Renal pelvis (tissue), 12 donors: Measurements from ENCODE around the gene CYP1A2. TPM values are rescaled to one million over a fixed set of nuclear protein-coding genes. Genes with fewer than 3 reads are reported as not detected.
"Not testable (repeated sequence)": the region's sequence is repeated elsewhere in the genome, so short reads cannot be mapped to it uniquely, and the experiment has no call there.

ENCODE experiments used
- DNase-seq: peaks from one replicate; pipeline ENCODE4 v3.0.0-alpha.2; 2013
- long read RNA-seq, 16 experiments: transcript quantifications; one replicate each; lab custom pipeline, GENCODE V29; 2026
- polyA plus RNA-seq, 3 donors: library from polyadenylated mRNA; unstranded; fragments of 120-200 nt; gene quantifications; one replicate each; pipeline ENCODE4 v1.2.1, GENCODE V29; 2013; ENCODE audit not compliant: insufficient read length in 3 of 3

CYP1A2 gene, protein sequence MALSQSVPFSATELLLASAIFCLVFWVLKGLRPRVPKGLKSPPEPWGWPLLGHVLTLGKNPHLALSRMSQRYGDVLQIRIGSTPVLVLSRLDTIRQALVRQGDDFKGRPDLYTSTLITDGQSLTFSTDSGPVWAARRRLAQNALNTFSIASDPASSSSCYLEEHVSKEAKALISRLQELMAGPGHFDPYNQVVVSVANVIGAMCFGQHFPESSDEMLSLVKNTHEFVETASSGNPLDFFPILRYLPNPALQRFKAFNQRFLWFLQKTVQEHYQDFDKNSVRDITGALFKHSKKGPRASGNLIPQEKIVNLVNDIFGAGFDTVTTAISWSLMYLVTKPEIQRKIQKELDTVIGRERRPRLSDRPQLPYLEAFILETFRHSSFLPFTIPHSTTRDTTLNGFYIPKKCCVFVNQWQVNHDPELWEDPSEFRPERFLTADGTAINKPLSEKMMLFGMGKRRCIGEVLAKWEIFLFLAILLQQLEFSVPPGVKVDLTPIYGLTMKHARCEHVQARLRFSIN
- under 1 TPM; 0.09 to 0.21 (median 0.16) TPM for polyA plus RNA-seq
- long read RNA-seq, donor 1: 0 reads
- long read RNA-seq, donor 2: 0 reads
- long read RNA-seq, donor 3: 0 reads
- long read RNA-seq, donor 4: 0 reads
- long read RNA-seq, donor 5: 0 reads
- long read RNA-seq, donor 6: 0 reads
- long read RNA-seq, donor 7: 0 reads
- long read RNA-seq, donor 8: 0 reads
- long read RNA-seq, donor 9: 0 reads
- long read RNA-seq, donor 10: 0 reads
- long read RNA-seq, donor 11: 0 reads
- long read RNA-seq, donor 12: 0 reads
- long read RNA-seq, donor 13: 0 reads
- long read RNA-seq, donor 14: 0 reads
- long read RNA-seq, donor 15: 0 reads
- long read RNA-seq, donor 16: 0 reads

DNA sequence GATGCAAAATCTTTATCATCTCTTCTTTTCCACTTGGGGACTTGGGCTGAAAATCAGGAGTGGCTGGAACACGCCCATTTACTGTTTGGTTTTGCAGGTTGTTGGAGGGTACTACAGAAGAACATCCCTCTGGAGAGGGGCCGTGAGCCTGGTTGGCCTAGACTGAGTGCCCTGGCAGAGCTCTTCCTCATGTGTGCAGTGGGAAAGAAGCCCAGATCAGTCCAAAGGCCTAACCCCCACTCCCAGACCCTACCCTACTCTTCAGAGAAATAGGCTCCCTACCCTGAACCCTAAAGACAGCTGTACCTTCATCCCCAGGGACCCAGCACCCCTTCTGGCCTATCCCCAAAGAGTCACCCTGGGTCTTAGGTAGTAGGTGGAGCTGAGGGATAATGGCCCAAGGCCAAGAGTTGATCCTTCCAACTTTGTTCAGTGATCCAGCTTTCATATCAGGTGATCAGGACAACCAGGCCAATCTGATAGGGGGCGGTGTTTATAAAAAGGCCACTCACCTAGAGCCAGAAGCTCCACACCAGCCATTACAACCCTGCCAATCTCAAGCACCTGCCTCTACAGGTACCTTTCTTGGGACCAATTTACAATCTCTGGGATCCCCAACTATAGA lies at the start of gene CYP1A2:
Gene CYP1A2, plus strand, starts transcription at position 524 of the 625 bp plus-strand sequence. CDS start 894 bp downstream, outside the sequence.
- no peak for DNase-seq

DNA sequence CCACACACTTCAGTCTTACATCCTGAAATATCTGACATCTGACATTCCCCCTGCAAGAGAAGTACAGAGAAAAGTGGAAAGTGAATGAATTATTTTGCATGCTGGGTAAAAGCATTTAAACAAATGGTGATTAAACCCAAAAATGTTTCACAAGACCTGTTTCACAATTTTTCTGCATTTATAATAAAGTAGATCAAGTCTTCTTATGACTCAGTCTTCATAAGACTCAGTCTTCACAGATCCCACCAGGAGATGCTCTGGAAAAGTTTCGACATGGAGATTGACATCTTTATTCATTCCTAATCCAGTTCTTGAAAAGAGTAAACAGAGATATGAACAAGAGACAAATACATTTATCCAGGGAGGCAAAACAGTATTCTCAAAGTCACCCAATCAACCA lies 39.6 kb upstream of the CYP1A2 start:
- no peak for DNase-seq

DNA sequence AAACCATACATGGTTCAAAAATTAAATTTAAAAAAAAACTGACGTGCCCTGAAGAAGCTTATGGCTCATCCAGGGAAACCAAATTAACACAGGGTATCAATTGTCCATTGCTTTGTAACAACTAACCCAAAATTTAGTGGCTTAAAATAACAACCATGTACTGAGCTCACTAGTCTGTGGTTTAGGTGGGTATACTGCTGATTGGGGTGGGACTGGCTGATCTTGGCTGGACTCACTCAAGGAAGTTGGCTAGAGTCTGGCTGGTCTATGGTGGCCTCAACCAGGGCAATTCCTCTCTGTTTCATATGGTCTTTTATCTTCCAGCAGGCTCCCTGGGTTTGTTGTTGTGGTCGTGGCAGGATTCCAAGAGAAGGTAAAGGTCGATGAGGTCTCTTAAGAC lies 38.8 kb upstream of the CYP1A2 start:
- no peak for DNase-seq

DNA sequence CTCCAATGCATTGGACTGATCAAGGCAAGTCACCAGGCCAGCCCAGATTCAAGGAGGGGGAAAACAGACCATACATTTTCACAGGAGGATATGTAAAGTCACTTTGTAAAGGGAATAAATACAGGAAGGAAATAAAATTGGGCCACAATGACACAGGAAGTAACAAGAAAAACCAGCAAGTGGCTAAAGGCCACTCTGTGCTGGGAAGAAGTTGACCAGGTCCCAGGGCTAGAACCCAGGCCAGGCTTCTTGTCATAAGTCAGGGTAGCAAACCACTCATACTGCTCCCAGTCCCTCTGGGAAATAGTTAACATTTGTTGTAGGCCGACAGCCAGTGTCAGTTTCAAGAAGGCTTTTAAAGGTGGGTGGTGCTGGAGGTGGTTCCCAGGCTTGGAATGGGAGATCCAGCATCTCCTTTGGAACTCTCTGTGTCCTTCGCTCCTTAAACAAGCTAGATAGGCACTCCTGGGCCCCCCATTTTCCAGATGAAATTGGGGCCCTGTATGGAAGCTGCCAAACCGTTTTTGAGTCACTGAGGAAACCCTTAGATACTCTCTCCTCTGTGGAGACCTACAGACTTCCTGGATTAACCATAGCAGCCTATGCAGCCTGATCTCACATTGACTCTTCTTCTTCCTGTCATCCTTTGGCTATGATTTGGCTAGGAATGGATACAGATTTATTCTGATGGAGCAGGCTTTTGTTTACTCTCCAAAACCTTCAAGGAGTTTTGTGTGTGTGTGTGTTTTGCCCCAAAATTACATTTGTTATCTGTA lies 38.1 kb upstream of the CYP1A2 start:
- no peak for DNase-seq

DNA sequence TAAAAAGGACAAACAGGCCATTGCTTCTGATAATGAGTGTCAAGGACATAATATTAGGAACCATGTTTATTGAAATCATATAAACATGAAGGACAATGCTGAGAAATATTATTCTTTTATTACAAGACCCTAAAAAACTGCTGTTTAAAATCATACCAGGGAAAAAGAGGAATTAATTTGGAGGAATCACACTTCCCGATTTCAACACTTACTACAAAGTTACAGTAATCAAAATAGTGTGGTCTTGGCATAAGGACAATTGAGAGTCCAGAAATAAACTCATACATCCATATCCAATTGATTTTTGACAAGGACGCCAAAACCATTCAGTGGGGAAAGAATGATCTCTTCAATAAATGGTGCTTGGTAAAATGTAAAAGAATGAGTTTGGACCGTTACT lies 36.3 kb upstream of the CYP1A2 start:
- no peak for DNase-seq

DNA sequence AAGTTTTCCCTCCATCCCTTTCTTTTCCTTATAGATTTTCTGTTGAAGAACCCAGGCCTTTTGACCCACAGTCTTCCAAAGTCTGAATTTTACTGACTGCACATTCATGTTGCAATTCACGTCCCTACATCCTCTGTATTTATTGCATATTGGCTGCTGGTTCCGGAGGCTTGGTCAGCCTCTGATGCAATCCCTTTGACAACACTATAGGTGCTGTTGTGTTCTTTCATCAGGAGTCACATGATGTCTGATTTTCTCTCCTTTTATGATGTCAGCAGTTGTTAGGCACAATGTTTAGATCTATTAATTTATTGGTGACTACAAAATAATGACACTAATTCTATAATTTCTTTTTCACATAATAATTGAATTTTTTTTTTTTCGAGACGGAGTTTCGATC lies 32.0 kb upstream of the CYP1A2 start:
- DNase-seq: no peak

DNA sequence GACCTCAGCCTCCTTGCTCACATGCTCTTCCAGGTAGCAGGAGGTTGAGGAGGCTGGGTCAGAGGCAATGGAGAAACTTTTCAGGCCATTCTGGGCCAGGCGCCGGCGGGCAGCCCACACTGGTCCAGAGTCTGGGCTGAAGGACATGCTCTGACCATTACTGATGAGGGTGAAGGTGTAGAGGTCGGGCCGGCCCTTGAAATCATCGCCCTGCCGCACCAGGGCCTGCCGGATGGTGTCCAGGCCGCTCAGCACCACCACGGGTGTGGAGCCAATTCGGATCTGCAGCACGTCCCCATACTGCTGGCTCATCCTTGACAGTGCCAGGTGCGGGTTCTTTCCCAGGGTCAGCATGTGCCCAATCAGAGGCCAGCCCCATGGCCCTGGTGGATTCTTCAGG lies 26.1 kb upstream of the CYP1A2 start:
- no peak for DNase-seq

DNA sequence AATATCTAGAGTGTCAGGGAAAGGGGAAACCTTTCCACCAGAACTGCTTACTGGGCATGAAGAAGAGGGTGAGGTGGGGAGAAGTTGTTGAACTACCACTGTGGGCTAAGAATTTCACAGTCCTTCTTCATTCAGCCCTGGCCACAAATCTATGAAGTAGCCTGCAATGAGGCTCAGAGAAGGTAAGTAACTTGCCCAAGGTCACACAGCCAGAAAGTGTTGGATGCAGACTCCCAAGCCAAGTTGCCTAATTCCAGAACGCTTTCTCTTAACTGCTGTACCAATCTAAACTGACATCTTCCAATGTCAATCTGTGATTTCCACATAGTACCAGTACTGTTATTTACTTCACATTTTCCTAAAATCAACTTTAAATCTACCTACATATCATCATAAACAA lies 25.5 kb upstream of the CYP1A2 start:
- no peak for DNase-seq

DNA sequence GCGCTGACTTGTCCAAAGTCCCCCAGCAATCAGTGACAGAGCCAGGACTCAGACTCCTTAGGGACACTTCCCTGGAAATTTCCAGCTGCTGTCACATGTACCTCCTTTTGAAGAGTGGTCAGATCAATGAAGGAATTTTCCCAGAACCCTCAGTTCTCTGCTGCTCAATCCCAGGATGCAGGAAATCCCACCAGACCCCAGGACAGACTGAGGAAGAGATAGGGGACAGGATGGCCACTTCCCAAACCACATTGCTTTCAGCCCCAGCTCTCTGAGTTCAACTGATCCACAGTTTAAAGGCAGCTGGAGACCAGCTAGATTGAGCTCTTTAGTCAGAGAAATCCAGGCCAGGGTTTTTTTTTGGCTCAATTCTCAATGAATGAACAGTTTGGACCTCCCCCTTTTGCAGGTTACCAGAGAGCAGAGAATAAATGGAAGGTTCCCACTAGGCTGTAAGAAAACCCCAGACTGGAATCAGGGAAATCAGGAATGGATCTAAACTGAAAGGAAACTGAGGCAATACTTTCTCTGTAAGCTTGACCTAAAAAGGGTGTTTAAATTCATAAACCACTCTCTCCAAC lies 24.8 kb upstream of the CYP1A2 start:
- DNase-seq: peak; percentile 67

DNA sequence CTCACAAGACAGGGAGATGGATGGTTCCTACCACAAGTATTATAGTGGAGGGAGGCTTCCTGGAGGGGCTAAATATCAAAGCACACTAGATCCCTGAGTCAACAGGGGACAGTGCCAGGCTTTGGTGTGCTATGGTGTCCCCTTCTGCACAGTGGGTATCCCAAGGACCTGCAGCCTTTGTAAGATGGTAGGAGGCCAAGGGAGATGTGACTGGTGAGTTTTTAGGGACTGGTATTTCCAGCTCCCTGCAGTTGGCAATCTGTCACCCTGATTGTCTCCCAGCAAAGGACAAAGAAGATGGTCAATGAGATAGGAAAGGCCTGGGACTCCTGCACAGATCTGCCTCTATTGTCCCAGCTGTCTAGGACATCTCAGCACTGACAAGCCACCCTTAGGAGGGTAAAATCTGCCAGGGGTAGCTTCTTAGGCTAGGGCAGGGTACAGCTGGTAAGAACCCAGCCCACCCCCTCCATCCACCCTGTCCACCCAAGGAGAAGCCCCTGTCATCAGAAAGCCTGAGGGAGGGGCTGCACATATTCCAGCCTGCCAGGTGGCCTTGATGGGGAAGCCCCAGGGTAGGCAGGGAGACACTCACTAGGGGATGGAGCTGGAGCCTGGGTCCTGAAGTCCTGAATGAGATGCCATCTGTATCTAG lies 23.9 kb upstream of the CYP1A2 start:
- DNase-seq: no peak

DNA sequence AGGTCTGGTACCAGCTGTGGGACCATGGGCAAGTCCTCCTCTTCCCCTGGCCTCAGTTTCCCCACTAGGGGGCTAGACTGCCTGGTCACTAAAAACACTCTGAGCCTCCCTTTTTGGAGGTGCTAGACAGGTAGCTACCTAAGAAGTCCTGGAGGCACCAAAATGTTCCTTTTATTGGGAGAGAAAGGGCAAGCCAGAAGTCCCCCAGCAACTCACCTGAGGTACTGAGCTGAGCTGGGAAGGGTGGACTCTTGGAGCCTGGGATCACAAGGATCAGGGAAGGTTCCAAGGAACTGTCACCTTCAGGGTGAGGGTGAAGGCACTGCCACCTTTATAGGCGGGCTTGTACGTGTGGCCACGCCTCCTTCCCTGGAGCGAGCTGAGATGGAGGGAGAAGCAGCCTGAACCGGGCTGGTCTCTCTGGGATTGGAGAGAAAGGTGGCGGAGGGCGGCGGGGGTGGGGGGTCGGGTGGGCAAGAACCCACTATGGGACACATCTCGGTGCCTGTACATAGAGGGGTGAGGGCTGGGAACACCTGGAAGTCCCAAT lies 23.3 kb upstream of the CYP1A2 start, which contains the start of gene CYP1A1:
Gene CYP1A1, minus strand, starts transcription at position 304 of the 550 bp plus-strand sequence. CDS start 2,431 bp downstream, outside the sequence.
- DNase-seq: no peak

DNA sequence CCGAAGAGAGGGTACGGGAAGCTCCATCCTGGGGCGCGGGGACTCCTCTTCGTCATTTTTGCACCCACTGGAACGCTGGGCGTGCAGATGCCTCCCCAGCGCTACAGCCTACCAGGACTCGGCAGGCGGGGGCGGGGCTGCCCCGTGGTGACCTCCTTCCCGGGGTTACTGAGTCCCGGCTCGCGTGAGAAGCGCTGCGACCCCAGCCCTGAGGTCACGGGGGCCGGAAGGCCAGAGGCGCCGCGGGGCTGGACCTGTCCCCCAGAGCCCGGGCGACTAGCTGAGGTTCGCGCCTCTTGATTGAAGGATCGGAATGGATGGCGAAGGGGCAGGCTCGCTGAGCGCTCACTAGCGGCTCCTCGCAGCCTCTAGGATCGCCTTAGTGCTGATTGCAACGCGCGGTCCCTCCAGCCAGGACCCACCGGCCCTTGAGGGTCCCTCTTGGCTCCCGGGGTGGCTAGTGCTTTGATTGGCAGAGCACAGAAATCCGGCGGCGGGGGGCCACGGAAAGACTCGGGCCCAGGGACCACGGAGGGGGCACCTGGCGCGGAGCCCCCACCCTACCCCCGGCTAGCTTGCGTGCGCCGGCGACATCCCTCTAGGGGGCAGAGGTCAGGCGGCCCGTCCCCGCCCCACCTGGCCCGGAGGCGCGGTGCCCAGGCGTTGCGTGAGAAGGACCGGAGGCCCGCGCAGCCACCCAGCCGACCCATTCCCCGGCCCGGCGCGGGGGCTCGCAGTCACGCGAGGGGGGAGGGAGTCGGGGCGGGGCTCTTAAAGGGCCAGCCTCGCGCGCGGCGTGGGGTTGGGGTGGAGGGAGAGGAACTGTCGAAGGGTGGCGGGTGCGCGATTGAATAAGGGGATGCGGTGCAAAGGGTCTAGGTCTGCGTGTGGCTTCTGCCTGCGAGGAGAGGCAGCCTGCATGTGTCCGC lies 22.5 kb upstream of the CYP1A2 start:
- no peak for DNase-seq

DNA sequence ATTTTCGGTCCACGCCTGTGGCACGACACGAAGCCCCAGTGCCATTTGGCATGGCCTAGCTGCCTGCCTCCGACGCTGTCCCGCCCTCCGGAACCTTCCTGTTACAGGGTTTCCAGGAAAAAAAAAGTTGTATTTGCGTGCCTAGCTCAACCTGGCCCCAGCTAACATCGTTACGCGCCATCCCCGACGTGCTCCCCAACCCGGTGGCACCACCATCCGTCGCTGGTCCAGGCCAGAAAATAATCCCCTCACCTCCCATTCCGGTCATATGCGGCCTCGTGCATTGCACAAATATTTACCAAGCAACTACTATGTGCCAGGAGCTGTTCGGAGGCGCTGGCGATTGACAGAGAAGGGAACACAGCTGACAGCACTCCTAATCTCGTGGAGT lies 21.9 kb upstream of the CYP1A2 start:
- no peak for DNase-seq

DNA sequence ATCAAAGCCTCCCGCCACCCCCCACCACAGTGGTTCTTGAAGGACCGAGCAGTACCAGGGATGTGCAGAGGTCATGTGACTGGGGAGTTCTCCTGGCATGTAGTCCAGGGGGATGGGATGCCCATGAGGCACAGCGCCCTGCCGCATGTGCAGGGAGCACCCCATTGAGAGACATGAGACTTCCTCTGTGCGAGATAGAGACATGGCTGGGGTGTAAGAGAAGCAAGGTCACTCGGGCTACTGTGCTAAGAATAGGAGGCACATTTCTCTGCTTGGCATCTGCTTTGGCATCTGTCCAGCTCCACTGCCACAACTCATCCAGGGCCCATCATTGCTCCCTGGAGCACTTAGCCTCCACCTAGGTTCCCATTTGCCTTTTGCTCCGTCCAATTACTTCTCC lies 20.9 kb upstream of the CYP1A2 start:
- DNase-seq: no peak

DNA sequence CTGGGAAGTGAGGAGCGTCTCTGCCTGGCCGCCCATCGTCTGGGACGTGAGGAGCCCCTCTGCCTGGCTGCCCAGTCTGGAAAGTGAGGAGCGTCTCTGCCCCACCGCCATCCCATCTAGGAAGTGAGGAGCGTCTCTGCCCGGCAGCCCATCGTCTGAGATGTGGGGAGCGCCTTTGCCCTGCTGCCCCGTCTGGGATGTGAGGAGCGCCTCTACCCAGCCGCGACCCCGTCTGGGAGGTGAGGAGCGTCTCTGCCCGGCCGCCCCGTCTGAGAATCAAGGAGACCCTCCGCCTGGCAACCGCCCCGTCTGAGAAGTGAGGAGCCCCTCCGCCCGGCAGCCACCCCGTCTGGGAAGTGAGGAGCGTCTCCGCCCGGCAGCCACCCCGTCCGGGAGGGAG lies 19.9 kb upstream of the CYP1A2 start:
- not testable (repeated sequence) for DNase-seq

DNA sequence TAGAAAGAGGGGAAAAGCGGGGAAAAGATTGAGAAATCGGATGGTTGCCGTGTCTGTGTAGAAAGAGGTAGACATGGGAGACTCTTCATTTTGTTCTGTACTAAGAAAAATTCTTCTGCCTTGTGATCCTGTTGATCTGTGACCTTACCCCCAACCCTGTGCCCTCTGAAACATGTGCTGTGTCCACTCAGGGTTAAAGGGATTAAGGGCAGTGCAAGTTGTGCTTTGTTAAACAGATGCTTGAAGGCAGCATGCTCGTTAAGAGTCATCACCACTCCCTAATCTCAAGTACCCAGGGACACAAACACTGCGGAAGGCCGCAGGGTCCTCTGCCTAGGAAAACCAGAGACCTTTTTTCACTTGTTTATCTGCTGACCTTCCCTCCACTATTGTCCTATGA lies 19.3 kb upstream of the CYP1A2 start:
- DNase-seq: not testable (repeated sequence)

DNA sequence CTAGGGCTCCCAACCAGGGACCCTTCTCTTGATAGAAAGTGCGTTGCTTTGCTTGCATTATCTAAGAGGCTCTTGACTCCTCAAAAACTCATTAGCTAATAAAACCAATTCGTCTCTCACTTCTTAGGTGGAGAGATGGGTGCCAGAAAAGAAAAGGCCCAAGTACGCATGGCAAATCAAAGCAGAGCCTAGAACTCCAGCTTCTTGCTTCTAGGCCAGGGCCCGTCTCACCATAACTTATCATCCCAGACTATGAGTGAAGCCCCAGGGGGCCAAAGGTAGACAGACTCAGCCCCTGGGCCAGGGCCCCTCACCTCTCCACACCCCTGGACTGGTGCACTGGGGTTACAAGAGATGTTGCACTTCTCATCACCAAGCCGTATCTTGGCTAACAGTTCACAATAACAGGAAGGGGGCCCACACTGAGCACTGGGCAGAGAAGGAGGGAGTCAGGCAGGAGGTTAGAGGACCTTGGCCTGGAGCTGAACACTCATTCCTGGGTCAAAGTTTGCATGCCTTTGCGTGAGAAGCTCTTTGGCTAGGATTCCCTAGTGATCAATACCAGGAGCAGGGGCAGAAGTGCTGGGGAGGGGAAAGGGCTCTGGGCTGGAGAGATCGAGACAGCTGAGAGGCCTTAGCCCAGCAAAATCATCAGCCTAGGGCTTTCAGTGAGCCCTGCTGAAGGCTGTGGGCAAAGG lies 17.9 kb upstream of the CYP1A2 start:
- DNase-seq: no peak

DNA sequence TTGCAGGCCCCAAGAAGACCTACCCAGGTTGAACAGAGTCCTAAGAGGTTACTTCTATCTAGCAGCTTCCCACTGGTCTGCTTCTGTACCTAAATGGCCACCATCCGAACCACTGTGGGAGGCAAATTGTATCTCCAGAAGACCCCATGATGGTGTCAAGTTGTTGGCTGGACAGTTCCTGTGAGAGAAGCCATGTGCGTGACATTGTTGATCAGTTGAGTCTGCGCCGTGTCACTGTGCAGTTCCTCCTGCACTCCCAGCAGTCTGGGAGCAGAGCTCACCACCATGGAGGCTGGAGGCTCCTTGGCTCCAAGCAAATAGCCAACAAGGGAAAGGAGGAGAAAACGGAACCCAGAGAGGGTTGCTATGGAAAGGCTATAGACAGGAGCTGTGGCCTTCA lies 15.8 kb upstream of the CYP1A2 start:
- no peak for DNase-seq

DNA sequence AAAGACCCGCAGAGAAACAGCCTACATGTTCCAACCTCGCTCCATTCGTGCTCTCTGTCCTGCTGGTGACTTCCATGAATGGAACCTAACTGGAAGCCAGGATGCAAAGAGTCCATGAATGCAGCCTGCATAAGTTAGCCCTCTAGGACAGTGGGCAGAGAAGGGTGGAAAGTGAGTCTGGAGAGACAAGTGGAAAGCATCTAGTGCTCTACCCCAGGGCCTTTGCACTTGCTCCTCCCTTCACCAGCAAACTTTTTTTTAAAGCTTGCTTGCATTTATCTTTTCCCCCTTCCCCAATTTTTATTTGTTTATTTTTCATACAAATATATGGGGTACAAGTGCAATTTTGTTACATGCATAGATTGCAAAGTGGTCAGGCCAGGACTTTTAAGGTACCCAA lies 15.4 kb upstream of the CYP1A2 start:
- no peak for DNase-seq
